HepG2 (cell line): ENCODE data around the gene RHBDD2. TPM values are rescaled to one million over a fixed set of nuclear protein-coding genes. Genes with fewer than 3 reads are reported as not detected.

Experiments used
- GPN1 ChIP-seq: sonication (generic); formaldehyde crosslinking; IDR thresholded peaks from 2 replicates; pipeline ENCODE4 v1.5.1; 2020; ENCODE audit warnings: missing genetic modification reagents, borderline replicate concordance
- HINFP ChIP-seq: sonication (generic); formaldehyde crosslinking; IDR thresholded peaks from 2 replicates; pipeline ENCODE4 v1.4.0; 2020; ENCODE audit warnings: low read depth, mild to moderate bottlenecking, missing genetic modification reagents
- PHF20 ChIP-seq: sonication (generic); formaldehyde crosslinking; IDR thresholded peaks from 2 replicates; pipeline ENCODE4 v1.5.0; 2020; ENCODE audit warnings: mild to moderate bottlenecking, missing genetic modification reagents
- RFX5 ChIP-seq: IDR thresholded peaks from 2 replicates; pipeline ENCODE4 v1.6.1; 2011; ENCODE audit warnings: low read depth, low read length, improper control_type of control experiment
- SOX5 ChIP-seq: IDR thresholded peaks from 2 replicates; pipeline ENCODE4 v1.6.1; 2016; ENCODE audit warnings: borderline replicate concordance
- TFDP1 ChIP-seq: IDR thresholded peaks from 2 replicates; pipeline ENCODE4 v1.6.1; 2016; ENCODE audit warnings: missing compliant biosample characterization, missing genetic modification reagents, borderline replicate concordance
- THAP9 ChIP-seq: sonication (generic); formaldehyde crosslinking; IDR thresholded peaks from 2 replicates; pipeline ENCODE4; 2020; ENCODE audit warnings: missing genetic modification reagents, mild to moderate bottlenecking, borderline replicate concordance
- ZBTB37 ChIP-seq: sonication (generic); formaldehyde crosslinking; IDR thresholded peaks from 2 replicates; pipeline ENCODE4 v1.4.0; 2020; ENCODE audit warnings: mild to moderate bottlenecking, missing genetic modification reagents
- ZKSCAN1 ChIP-seq: fragments of 150-350 bp; IDR thresholded peaks from 2 replicates; pipeline ENCODE4 v1.6.1; 2014; ENCODE audit warnings: low read length
- ZNF142 ChIP-seq: sonication (generic); formaldehyde crosslinking; IDR thresholded peaks from 2 replicates; pipeline ENCODE4 v1.4.0; 2020; ENCODE audit warnings: missing genetic modification reagents
- ZNF598 ChIP-seq: sonication (generic); formaldehyde crosslinking; IDR thresholded peaks from 2 replicates; pipeline ENCODE4 v1.5.1; 2020; ENCODE audit warnings: mild to moderate bottlenecking, missing genetic modification reagents, borderline replicate concordance
- polyA plus RNA-seq, 8 experiments: library from polyadenylated mRNA; depleted of rRNA in 3 of 8; stranded (reverse) in 7 of 8; unstranded in 1 of 8; fragments of >200 nt; fragmentation: Illumina TruSeq in 4 of 8; extraction: Trizol in 4 of 8; gene quantifications; 2 replicates each; pipeline versions ENCODE4 v1.2.1 to v1.2.3, GENCODE V29; 2011 to 2016; ENCODE audit warnings: low read depth in 4 of 8, missing spikeins in 1 of 8, mixed read lengths in 1 of 8; ENCODE audit not compliant: insufficient read depth in 1 of 8
- total RNA-seq, 5 experiments: library from RNA; depleted of rRNA; stranded (reverse); fragments of >200 nt; fragmentation: Illumina TruSeq; extraction: Trizol; gene quantifications; 2 replicates each; pipeline ENCODE4 v1.2.3, GENCODE V29; 2016; ENCODE audit warnings: low read depth in 1 of 5

RHBDD2 gene
- total and polyA plus RNA-seq, 2 of the 13 experiments (the other 11 are each of a cell fraction or from before 2014, with no cell fraction given) = 23.1 to 26.4 TPM

- peak; percentile 67; the same call in 1 of the 2 replicates for TF ChIP-seq ZNF142
- TF ChIP-seq ZKSCAN1 = no peak
- no peak for TF ChIP-seq ZBTB37 (CRISPR knock-in tag)
- TF ChIP-seq ZNF598 (CRISPR knock-in tag) = peak; percentile 81; the same call in 1 of the 2 replicates
- peak; percentile 77 for TF ChIP-seq RFX5
- no peak for TF ChIP-seq GPN1 (CRISPR knock-in tag)
- no peak; the same call in 1 of the 2 replicates for TF ChIP-seq HINFP (CRISPR knock-in tag)
- no peak for TF ChIP-seq SOX5 (CRISPR knock-in tag)
- TF ChIP-seq THAP9 (CRISPR knock-in tag) = peak; percentile 45; the same call in 1 of the 2 replicates
- peak; percentile 81 for TF ChIP-seq PHF20 (CRISPR knock-in tag)
- TF ChIP-seq TFDP1 = peak; percentile 86
Measured at GRCh38 chr7:75878769-75879611, at the start of gene RHBDD2 (continued).
